GM20000 (cell line): ENCODE measurements around the gene PTPRG.

ENCODE experiments used
- DNase-seq: peaks from one replicate; pipeline ENCODE4 v3.0.0; 2012; ENCODE audit warnings: low spot score
- TF ChIP-seq, protein P1 (sequence below): IDR thresholded peaks from 2 replicates; pipeline ENCODE4 v1.5.1; 2012; ENCODE audit warnings: mild to moderate bottlenecking, control low read depth; ENCODE audit errors: extremely low read depth, missing control alignments

PTPRG gene

DNA sequence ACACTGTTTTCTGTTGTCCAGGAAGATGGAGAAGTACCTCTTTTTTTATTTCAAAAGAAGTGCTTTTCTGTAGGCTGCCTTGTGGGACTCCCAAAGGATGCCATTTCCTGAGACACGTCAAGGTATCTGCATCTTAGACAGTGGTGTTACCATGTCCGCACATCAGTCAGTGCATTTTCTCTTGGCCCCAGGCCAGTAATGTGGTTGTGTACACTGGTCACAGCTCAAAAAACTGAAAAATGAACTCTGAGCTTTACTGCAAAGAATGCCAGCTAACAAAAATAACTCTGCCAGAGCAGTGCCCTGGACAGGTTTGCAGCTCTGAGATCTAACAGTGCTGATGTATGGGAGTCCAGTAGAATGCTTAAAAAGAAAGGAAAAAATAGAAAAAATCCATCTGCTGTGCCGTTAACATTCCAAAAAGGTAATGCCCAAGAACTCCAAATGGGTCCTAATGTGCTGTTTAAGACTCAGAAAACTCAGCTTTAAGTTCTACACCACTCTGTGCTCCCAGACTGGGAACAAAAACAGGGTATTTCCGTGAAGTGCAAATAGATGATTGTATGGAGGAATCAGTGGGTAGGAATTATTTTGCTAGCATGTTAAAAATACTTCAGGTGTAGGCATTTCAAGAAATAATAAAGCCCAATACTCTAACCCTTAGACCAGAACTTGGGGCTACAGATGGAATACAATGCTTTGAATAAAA, 496.1 kb downstream of the PTPRG start:
- no peak for DNase-seq
- TF ChIP-seq, protein P1, sequence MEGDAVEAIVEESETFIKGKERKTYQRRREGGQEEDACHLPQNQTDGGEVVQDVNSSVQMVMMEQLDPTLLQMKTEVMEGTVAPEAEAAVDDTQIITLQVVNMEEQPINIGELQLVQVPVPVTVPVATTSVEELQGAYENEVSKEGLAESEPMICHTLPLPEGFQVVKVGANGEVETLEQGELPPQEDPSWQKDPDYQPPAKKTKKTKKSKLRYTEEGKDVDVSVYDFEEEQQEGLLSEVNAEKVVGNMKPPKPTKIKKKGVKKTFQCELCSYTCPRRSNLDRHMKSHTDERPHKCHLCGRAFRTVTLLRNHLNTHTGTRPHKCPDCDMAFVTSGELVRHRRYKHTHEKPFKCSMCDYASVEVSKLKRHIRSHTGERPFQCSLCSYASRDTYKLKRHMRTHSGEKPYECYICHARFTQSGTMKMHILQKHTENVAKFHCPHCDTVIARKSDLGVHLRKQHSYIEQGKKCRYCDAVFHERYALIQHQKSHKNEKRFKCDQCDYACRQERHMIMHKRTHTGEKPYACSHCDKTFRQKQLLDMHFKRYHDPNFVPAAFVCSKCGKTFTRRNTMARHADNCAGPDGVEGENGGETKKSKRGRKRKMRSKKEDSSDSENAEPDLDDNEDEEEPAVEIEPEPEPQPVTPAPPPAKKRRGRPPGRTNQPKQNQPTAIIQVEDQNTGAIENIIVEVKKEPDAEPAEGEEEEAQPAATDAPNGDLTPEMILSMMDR: no peak

DNA sequence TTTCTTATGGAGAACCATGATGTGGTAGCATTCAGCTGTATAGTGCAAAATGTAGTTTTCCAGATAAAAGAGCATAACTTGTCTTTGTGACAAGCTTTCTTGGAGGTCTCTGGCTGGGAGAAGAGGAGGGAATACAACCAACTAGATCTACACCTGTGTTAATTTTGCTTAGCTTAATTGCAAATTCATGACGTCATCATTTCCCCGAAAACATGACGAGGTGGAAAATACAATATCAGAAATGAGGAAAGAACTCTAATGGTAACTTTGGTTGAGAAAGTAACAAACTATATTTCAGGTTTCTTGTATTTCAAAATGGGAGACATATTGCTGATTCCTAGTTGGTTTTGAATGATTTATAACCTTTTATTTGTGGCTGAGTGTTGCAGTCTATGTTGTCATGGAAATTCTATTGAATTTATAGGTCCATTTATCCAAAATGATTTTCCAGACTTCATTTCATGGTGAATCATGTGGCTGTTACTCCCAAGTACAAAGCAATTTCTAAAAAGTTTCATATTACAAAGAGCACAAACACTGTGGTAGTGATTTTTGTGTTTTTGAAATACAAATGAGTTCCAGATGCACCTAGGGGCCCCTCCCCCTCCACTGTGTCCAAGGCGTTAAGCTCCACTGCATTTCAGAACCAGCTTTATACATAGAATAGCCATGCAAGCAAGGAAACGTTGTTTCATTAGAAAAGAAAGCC, 504.8 kb downstream of the PTPRG start:
- DNase-seq: no peak
- TF ChIP-seq, protein P1: no peak

DNA sequence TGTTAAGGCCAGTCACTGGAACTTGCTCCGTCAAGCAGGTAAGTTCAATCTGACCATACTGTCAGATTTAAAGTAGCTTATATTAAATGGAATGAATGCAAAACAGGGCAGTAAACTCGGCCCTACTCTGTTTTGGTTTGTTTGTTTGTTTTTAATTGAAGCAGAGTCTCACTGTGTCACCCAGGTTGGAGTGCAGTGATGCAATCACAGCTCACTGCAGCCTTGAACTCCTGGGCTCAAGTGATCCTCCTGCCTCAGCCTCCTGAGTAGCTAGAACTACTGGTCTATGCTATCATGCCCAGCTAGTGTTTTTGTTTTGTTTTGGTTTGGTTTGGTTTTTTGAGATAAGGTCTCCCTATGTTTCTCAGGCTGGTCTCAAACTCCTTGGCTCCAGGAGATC, 507.0 kb downstream of the PTPRG start:
- no peak for DNase-seq
- TF ChIP-seq, protein P1: no peak

DNA sequence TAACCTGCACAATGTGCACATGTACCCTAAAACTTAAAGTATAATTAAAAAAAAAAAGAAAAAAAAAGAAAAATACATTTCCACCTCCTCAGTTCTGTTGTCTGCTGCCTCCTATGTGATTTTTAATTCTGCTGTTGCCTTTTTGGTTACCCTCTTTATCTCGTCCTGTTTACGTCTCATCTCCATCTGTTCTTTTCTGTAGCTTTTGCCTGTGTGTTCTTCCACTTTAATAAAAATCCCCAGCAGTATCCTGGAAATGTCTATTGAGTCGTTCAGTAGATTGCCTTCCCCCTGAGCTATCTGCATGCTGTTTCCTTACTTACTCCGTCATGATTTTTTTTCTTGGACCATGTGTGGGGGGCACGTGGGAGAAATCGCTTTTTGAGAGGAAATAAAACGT, 509.5 kb downstream of the PTPRG start:
- DNase-seq: no peak
- TF ChIP-seq, protein P1: no peak

DNA sequence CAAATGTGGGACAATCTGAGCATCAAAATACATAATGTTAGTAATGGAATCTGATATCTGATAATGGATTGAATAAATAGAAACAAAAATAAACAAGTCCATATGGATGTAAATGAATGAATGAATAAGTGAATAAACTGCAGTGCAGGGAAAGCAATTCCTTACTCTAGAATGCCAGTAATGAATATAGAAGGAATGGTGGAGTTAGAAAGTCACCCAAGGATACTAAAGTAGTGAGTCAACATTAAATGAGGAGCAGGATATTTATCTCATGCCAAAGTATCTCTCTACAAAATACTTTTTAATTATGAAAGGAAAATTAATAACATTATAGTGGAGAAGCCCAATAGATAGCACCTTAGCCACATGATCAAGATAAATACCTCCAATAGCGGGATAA, 511.7 kb downstream of the PTPRG start:
- no peak for DNase-seq

DNA sequence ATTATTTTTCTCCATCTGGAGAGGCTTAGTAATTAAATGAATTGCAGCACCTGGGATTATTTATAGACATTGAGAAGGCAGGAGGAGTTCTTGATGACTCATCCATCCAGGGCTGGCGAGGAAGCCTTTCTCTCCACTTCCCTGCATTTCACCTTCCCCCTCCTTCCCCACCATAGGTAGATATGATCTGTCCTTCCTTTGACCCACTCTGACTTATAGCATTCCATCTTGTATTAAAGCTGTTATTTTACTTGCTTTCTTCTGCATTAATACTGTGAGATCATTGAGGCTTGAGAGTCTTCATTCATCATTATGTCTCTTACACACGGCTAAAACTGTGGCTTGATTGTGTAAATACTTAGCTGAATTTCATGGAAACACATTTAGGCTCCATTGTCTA, 523.2 kb downstream of the PTPRG start:
- TF ChIP-seq, protein P1: no peak
- DNase-seq: no peak

More for the DNA sequence above, 511.7 kb downstream of the PTPRG start:
- TF ChIP-seq, protein P1: no peak

DNA sequence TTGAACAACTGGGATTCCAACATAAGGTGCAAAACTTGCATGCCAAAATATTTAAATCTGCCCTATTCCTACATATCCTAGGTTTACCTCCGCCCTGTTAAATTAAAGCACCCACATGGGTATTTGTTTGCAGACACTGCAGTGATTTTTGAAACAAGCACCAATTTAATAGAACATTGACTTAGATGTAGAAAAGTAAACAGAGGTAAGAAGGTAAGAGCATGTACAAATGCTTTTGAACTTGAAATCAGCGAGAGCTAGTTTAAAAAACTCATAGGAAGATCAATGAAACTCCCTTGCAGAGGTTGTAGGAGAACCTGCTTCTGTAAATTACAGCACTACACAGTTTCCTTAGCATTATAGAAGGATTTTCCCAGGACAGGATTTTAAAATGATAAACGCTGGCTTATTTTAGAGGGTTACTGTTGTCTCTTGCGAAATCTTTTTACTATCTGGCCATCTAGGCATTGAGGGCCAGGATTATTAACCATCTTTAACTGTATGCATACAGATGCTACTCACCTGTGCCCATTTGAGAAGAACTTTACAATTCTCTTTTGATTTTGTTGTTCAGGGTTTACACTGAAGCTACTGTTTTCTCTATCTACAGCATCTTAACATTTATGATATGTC, 527.2 kb downstream of the PTPRG start:
- TF ChIP-seq, protein P1: no peak
- no peak for DNase-seq
